ENCODE measurements around the gene GRID2.

Gene GRID2

DNA sequence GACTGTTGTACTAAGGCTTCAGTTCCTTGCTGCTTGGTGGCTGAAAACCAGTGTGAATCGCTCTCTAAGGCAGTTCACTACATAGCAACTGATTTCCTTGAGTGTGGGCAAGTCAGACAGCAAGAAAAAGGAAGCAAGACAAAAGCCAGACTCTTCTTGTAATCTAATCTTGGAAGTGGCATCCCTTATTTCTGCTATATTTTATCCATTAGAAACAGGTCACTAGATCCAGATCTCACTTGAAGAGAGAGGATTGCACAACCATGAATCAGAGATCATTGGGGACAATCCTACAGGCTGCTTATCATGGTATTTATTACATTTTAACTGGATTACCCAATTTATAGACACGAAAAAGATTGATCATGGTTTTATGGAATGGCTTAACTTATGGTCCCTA lies 684.5 kb downstream of the GRID2 start:
- DNase-seq = no peak

DNA sequence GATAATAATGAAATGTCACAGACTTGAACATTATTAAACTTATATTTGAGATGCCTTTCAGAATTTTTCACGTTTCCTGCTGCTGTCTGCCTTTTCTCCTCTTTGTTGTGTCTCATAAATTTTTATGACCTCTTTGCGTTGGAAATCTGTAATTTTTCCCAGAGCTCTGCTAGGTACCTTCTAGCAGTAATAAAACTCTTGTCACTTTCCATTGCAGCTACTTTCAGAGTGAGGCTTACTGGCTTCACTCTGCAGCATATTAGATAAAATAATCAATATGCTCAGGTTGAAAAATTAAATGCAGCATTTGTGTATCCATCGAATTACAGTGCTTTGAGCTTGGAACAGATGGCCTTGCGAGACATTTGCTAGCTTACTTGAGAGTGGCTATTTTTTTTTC lies 689.0 kb downstream of the GRID2 start:
- DNase-seq = no peak

DNA sequence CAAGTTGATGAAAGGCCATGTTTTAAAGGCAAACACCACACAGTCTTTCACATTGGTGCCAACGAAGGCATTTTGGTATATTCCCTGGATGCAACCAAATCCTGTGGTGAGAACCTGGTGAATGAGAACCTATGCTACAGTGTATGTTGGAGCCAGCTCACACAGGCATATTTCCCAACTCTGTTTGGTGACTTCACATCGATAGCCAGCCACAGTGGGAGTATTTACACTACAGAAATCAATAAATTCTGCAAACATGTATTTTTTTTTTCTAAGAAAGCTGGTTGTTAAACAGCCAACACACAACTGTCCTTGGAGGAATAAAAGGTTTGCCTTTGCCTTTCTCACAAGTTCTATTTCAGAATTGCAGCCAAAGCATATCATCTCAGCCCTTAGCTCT lies 691.0 kb downstream of the GRID2 start:
- DNase-seq = no peak

DNA sequence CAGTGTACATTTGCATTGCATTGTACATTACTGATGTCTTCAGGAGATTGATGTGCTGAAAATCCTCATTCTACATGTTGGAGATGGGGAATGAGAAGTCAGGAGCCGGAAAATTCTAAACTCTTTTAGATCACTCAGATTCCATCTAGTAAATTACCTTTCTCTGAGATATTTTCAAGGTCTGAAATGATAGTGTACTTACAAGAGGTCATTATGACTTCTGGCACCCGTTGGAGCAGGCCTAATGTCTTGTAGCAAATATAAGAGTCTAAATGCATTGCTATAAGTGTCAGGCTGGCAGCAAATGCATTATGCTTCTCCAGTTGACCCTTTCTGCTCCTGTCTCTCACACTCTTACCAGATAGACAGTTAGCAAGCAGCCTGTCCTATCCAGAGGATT lies 692.8 kb downstream of the GRID2 start:
- DNase-seq = no peak

DNA sequence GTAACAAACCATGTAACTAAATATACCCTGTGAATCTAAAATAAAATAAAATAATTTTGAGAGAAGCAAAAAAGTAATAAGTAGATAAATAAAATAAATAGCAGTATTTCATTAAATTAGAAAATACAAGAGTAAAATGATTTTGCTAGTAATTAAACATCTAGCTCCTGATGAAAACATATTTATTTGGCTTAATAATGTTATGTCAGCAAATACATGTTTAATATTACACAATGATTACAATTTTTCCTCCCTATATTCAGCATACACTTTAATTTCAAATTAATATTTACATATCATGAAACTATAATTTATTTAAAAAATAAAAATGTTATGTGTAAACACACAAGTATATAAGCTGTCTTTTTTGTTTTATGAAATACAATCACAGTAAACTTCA lies 697.1 kb downstream of the GRID2 start:
- DNase-seq = no peak

DNA sequence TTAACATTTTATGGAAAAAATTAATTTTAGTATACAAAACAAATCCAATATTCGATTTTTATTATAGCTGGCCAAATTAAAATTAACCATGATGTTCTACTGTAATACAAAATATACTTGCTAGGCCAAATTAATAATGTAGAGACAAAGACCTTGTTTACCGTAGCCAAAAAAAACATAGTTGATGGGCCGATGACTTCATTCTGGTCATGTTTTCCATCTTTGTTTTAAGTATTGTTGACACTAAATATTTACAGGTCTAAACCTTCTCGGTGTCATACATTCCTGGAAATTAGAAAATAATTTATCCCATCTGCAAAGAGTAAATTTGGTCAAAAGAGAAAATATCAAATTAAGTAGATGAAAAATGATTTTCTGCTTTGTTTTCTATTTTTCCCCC lies 698.5 kb downstream of the GRID2 start:
- DNase-seq = no peak

DNA sequence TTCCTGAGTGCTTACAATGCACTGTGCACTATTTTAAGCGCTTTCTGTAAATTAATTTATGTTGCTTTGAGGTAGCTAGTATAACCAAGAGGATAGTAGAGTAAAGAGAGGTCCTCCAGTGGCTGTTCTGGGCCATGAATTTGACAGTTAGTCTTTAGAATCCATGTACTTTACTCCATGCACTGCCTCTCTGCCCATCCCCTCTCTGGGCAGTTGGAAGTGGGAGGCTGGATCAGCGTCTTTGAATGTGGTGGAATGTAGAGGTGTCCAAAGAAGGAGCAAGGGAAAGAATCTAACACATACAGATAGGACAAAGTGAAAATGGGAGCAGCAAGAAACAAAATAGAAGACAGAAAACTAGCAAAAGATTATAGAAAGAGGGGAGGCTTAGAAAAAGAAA lies 712.6 kb downstream of the GRID2 start:
- no peak for DNase-seq

DNA sequence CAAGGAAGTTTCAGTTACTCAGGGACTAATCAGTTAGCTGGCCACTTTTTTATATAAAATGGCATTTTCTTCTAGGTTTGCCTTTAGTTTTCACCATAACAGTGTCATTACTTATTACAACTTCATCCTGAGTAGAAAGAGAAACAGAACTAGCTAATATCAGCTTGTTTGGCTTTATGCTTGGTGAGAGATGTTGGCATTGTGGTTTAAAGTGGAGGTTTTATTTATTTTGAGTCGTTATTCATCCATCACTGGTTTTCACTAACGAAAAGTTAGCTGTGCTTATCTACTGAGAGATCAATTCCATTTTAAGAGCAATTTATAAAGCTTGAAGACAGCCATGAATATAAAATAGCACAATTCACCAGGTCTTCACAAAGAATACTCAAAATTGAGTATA lies 714.5 kb downstream of the GRID2 start:
- no peak for DNase-seq

DNA sequence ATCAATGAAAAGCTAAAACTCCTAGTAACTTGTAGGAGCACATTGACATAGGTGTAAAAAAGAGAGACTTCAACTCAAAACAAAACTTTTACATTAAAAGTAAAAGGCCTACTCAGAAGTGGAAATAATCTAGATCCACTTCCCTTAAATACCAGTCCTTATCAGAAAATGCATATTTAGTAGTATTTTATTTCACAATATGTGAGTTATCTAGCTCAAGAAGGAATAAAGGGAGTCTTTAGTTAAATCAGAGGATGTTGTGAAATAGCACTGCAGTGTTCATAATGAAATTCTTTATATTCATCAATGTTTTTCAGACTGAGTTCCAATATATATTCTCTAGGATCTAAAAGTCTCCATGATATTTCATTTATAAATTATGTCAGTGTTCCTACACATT lies 715.0 kb downstream of the GRID2 start:
- no peak for DNase-seq

DNA sequence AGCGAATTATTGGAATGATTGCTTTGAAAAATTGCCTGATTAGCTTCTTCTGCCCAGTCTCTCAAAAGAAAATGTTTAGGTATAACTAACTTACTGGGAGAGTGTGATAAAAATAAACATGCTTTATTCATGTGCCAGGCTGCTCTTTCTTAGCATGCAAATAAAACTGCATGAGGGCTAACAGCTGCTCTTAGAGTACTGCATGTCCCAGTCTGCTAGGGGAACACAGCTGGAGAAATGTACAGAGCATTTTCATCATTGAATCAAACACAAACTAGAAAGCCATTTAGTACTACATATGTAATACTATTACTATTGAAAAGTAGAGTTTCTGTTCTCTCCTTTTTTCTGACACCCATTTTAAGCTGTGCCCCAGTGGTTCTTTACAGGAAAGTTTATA lies 726.0 kb downstream of the GRID2 start:
- DNase-seq = no peak

DNA sequence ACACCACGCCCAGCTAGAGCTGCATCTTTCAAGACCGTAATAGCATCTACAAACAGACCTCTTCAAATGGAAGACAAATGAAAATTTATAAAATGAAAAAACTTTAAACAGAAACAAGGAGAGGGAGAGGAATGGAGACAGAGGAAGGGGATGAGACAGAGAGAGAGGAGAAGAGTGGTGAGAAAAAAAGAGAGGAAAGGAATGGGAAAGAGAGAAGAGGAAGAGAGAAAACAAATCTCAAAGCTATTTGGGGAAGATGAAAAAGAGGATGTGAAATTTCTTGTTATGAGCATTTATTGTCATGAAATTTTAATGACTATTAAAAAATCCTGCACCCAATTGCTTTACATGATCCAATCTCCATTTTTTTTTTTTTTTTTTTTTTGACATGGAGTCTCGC lies 726.9 kb downstream of the GRID2 start:
- DNase-seq = no peak

DNA sequence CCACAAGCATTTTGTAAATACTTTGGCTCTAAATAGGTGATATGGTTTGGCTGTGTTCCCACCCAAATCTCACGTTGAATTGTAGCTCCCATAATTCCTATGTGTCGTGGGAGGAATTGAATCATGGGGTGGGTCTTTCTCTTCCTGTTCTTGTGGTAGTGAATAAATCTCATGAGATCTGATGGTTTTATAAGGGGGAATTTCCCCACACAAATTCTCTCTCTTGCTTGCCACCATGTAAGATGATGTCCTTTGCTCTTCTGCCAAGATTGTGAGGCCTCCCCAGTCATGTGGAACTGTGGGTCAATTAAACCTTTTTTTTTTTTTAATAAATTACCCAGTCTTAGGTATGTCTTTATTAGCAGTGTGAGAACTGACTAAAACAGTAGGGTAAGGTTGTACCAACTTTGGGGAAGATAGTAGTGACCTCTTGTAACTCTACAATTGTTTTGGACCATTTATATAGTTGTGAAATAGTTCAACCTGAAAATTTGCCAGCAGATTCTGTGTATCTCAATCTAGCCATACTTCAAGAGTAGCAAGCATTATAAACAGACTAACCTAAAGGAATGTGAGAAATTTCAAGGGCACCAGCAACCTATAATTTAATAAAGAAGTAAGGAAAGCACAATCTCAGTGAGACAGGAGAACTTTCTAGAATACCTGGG lies 727.8 kb downstream of the GRID2 start:
- DNase-seq = no peak

DNA sequence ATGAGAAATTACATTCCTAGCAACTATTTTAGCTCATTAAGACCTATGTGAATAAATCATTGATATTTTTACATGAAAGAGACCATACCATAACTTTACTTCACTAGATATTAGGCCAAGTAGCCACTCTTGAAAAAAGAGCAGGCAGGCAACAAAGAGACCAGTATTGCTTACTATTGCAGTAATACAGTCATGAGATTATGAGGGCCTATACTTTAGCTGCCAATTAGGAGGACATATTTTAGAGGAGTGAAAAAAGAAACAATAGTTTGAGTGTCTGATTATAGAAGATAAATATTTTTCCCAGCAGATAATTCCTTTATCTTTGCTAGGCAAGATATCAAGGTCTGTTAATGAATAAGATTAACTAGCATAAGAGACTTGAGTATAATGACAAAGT lies 739.0 kb downstream of the GRID2 start:
- DNase-seq = no peak

DNA sequence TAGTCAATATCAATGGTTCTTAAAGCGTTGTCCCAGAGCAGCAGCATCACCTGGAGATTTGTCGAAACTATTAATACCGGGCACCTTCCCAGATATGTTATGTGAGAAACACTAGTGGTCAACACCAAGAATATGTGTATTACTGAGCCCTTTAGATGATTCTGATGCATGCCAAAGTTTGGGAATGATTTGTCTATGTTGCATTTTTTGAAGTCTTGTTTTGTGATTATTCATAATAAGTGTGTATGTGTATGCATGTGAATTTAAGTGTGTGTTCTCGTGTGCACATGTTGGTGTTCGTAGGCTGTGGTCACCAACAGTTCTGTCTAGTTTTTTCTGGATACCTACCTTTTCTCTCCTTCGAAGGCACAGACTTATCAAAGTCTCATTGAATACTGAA lies 749.4 kb downstream of the GRID2 start:
- DNase-seq = no peak

DNA sequence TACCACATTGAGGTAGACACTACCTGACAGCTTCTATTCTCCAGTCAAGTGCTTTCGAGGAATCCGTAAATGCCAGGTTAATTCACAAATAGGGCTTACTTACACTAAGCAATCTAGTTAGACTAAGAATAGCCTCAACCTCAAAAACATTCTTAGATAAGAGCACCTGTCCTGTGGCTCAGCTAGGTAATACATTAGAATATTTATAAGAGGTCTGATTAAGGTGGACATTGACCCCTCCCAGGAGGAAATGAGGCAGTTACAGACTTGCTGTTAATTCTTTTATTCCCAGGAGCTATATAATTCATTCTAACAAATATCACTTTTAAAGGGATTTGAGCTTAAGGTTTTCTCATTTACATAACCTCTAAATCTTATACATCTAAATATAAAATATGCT lies 758.1 kb downstream of the GRID2 start:
- DNase-seq = no peak

DNA sequence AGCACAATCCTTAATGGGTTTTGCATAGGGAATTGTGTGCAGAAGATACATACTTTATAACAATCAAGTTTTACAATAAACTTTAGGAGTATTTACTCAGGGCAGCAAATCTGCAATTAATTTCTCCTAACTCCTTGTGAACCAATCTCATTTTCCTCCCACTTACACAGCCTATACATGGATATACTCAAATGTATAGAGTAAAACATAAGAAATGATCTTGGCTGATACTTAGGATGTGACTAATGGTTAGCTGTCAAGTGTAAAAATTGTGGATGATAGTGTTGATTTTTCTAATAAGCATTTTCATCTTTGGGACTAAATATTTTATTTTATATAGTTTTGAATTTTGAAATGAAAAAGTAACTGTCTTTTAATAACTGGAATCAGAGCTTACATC lies 759.6 kb downstream of the GRID2 start:
- DNase-seq = no peak

DNA sequence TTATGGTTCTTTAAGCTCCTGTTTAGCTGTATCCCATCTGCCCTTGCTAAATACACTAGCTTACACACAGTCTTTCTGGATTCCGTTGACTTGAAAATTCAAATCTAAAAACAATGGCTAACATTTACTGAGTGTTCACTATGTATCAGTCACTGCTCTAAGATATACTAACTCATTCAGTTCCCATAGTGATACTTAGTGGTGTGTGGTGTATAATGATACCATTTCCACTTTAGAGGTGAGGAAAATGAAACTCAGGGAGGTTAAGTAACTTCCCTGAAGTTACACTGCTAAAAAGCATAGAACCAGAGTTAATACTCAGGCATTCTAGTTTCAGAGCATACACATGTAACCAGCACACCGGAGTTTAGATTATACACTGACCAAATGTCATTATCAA lies 762.0 kb downstream of the GRID2 start:
- DNase-seq = no peak

DNA sequence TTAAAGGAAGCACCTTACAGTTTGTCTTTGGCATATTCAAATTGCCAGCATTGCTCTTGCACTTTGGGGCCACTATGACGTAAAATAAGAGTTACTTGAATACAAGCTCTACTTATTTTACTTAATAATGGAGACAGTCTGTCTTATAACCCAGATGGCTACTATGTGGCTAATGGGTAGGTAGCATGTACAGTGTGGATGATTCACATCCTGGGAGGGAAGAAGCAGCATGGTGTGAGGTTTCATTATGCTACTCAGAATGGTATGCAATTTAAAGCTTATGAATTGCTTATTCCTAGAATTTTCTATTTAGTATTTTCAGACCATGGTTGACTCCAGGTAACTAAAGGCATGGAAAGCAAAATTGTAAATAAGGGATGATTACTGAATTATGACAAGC lies 763.0 kb downstream of the GRID2 start:
- no peak for DNase-seq

DNA sequence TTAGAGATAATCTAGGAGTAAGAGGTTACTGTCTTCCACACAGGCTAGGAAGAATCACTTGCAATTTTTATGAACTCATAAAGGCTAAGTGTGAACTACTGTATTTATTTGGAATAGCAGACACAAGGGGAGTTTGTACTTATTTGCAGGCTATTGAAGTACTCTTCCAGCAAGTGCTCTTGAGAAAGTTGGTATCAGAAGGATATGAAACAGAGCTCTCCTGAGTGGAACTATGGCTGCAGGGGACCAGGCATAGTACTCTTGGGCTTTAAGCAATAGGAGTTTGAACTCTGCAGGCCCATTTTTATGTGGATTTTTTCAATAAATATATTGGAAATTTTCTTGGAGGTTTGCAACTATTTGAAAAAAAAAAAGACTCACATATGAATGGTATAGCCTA lies 768.5 kb downstream of the GRID2 start:
- DNase-seq = no peak

DNA sequence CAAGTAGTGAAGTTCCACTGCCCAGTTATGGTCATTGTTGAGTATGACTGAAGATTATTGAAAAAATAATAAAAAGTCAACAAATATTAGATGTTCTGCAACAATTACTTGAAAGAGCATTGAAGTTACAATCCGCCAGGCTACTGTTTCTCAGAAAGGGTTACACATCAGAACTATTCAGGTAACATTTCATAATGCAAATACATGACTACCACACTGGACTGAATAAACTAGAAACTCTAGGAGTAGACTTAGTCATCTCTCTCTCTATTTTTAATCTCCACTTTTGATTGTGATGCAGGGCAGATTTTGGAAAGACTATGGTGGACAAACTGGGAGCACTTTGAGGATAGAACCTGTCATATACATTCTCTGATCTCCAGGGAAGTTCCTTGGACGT lies 776.5 kb downstream of the GRID2 start:
- DNase-seq = no peak

DNA sequence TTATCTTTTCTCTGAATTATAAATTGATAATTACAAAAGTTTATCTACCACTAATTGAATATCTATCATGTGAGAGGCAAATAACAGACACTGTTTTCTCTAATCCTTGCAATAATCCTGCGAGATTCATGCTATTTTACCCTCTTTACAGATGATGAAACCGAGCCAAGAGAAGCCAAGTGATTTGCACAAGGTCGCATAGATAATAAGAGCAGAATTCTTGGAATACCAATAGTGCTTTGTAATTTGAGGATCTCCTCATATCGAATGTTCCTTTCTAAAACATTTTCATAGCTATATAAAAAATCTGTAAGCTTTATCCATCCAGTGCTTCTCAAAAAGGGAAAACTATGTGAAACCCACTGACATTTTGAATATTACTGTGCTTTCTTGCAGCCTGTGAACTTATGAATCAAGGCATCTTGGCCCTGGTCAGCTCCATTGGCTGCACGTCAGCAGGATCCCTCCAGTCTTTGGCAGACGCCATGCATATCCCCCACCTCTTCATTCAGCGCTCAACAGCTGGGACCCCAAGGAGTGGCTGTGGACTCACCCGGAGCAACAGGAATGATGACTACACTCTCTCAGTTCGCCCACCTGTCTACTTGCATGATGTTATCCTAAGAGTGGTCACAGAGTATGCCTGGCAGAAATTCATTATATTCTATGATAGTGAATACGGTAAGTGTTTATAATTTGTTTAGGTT lies 781.0 kb downstream of the GRID2 start:
- no peak for DNase-seq

DNA sequence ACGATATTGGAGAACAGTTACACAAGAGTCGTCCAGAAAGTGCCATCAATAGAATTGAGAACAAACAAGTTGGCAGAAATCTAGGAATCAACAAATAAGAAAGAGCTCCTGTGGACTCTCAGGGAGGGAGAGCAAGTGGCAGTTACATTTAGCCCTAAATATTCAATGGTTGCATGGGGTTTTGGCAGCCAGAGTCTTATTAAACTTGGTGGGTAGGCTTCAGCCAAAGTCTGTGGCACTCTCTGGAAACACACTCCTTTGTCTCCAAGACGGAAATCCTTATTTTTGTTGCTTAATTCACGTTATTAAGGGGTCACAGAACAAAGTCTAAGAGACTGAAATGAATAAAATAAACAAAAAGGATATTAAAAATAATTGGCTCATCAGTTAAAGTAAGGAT lies 782.6 kb downstream of the GRID2 start:
- DNase-seq = no peak

DNA sequence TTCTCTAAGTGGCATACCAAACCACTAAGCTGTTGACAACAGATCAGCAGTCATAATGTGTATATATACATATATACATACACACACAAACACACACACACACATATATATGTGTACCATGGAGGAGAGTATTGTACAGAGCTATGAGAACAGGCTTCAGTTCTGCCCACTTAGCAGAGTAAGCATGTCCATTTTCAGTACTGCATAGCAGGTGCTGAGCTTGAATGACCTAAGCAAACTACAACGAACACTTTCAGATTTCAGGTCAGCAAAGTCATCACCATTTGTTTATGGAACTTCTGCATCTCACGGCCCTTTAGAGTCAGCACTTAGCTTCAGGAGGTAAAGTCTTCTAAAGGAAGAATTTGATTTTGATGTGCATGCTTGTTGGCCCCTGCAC lies 789.0 kb downstream of the GRID2 start:
- DNase-seq = no peak

DNA sequence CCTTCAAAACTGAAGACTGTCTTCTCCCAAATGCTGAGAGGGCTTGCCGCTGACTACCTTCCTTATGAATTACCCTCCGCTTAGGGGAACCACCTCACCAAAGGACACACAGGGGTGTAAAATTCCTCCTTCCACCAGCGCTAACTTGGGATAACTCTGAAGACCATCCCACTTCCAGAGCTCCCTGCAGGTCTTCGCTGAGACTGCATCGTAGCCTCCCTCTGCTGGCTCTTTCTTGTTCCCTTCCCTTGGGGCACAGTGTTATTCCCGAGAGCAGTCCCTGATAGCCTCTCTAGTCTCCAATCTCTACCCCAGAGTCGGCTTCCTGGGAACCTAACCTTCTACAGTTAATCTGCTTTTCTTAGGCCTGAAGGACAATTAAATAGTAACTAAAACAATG lies 799.3 kb downstream of the GRID2 start:
- DNase-seq = no peak

DNA sequence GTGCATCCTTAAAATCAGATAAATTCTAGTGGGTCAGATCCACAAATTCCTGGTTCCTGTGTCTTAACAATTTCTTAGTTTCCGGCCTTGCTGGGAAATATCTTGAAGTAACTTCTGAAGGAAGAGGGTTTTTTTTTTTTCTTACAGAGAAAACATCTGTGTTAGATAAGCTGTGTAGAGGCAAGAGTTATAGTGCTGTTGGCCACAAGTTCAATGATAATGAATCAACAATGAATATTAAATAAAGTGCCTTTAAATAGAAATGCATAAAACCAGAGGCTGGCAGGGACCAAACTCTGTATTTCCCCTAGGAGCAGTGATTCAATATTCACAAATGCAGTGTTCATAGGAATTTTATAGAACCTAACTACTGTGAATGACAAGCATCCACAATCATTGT lies 812.9 kb downstream of the GRID2 start:
- DNase-seq = no peak
